HL-60 (cell line): Measurements from ENCODE around the gene FXN.
"Not testable (repeated sequence)": the region's sequence is repeated elsewhere in the genome, so short reads cannot be mapped to it uniquely, and the experiment has no call there.

Experiments
- DNase-seq, 2 experiments: peaks; one replicate each; pipeline ENCODE4 v3.0.0-alpha.2; 2010 to 2020; ENCODE audit warnings: low read depth in 1 of 2, low spot score in 1 of 2
- H3K27ac ChIP-seq: fragments of 250-450 bp; sonication (Bioruptor Pico); replicated peaks from 2 replicates; pipeline ENCODE4 v1.5.1; 2020; ENCODE audit warnings: mild to moderate bottlenecking, moderate library complexity
- H3K27me3 ChIP-seq: fragments of 250-450 bp; sonication (Bioruptor Pico); 2 replicates; pipeline ENCODE4 v1.5.1; 2021; ENCODE audit warnings: mild to moderate bottlenecking, moderate library complexity; ENCODE audit not compliant: insufficient read depth, poor library complexity, severe bottlenecking
- H3K4me3 ChIP-seq: replicated peaks from 2 replicates; pipeline ENCODE4 v1.5.1; 2011; ENCODE audit warnings: mild to moderate bottlenecking, control low read depth, low read length; ENCODE audit not compliant: insufficient read depth
- CTCF ChIP-seq: IDR thresholded peaks from one replicate; pipeline ENCODE4 v1.5.1; 2011; ENCODE audit warnings: low read length, control low read depth, inconsistent platforms; ENCODE audit not compliant: insufficient read depth
- GABPA ChIP-seq: IDR thresholded peaks from 2 replicates; pipeline ENCODE4 v1.6.1; 2012; ENCODE audit warnings: low read depth
- POLR2AphosphoS5 ChIP-seq: IDR thresholded peaks from 2 replicates; pipeline ENCODE4 v1.6.1; 2012; ENCODE audit warnings: low read depth
- REST ChIP-seq: IDR thresholded peaks from 2 replicates; pipeline ENCODE4 v1.6.1; 2012; ENCODE audit warnings: low read depth; ENCODE audit not compliant: insufficient replicate concordance
- SPI1 ChIP-seq: IDR thresholded peaks from 2 replicates; pipeline ENCODE4 v1.6.1; 2012; ENCODE audit warnings: low read depth, mild to moderate bottlenecking, borderline replicate concordance

FXN gene

GRCh38 chr9:69097923-69098593 is 62.5 kb downstream of the FXN start:
- no peak for DNase-seq
- H3K27me3 ChIP-seq, result no peaks in the 10 kb centered on the region
- TF ChIP-seq POLR2AphosphoS5 (no peak), SPI1 (no peak)
- no peak overlapping the region for H3K27ac ChIP-seq
- no peak overlapping the region for H3K4me3 ChIP-seq

GRCh38 chr9:69103348-69103996 is 67.9 kb downstream of the FXN start:
- not testable (repeated sequence) for H3K27me3 ChIP-seq, H3K4me3 ChIP-seq, H3K27ac ChIP-seq, DNase-seq

GRCh38 chr9:69104830-69105527 is 69.4 kb downstream of the FXN start:
- H3K4me3 ChIP-seq, result no peak overlapping the region
- no peaks in the 10 kb centered on the region for H3K27me3 ChIP-seq
- no peak for DNase-seq
- no peak overlapping the region for H3K27ac ChIP-seq
- TF ChIP-seq REST, result no peak
- no peak for TF ChIP-seq POLR2AphosphoS5
- TF ChIP-seq CTCF, result no peak
- no peak for TF ChIP-seq SPI1
- no peak for TF ChIP-seq GABPA

- Histone ChIP-seq H3K27me3 (no peaks in the 10 kb centered on the region), H3K27ac (no peak overlapping the region), H3K4me3 (no peak overlapping the region)
- TF ChIP-seq CTCF (no peak), SPI1 (no peak), GABPA (no peak), REST (no peak)
- no peak for DNase-seq
These were observed 72.2 kb downstream of the FXN start for GRCh38 chr9:69107771-69108170.

- not testable (repeated sequence) for DNase-seq, H3K27me3 ChIP-seq, H3K4me3 ChIP-seq, H3K27ac ChIP-seq
These were observed 73.2 kb downstream of the FXN start for GRCh38 chr9:69108706-69109105.
